Measurements from ENCODE around the gene ACTR6.

ACTR6 gene

DNA sequence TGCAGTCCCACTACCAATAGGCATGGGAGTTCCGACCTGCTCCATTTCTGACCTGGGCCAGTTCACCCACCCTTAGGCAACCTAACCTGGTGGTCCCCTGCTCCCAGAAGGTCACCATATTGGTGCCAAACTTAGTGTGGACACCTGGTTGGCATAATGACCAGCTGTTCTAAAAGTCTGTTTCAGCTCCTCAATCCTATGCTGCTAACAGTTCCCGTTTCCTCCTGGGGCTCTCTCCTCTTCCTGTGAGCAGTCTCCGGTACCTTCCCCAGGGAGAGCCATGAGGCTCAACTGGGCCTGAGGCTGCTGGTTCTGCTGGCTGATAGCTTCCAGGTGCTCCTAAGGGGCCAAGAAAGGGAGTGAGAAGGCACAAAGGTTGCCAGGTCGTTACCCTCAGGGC is 42.1 kb upstream of the ACTR6 start:
- TF ChIP-seq SUZ12 (IDR thresholded peaks at IDR 0.05; ENCODE audit: extremely low read depth, insufficient read depth, insufficient read length) (no peak), YY1 (IDR thresholded peaks at IDR 0.05; ENCODE audit: insufficient read depth, insufficient read length) (no peak), ZNF274 (IDR thresholded peaks at IDR 0.05; ENCODE audit: low read depth, low read length) (no peak)
- H3K36me3 ChIP-seq (ENCODE audit: insufficient read depth, insufficient read length, low read length), result no peaks in the 10 kb centered on the region
- H3K9me3 ChIP-seq (ENCODE audit: insufficient read depth, low read length), result peaks cover 8% of the 10 kb centered on the region; the same call in 1 of the 2 replicates
- peaks cover 13% of the 10 kb centered on the region for H3K4me1 ChIP-seq (ENCODE audit: insufficient read depth, insufficient read length)
- DNase-seq (ENCODE audit: low read depth, low spot score), result no peak
- H3K27me3 ChIP-seq (ENCODE audit: insufficient read depth, insufficient read length), result no peaks in the 10 kb centered on the region
- no peak overlapping the region for H3K4me3 ChIP-seq (ENCODE audit: insufficient read length, low read depth)
- no peak overlapping the region for H3K9ac ChIP-seq (ENCODE audit: insufficient read length, low read depth)

DNA sequence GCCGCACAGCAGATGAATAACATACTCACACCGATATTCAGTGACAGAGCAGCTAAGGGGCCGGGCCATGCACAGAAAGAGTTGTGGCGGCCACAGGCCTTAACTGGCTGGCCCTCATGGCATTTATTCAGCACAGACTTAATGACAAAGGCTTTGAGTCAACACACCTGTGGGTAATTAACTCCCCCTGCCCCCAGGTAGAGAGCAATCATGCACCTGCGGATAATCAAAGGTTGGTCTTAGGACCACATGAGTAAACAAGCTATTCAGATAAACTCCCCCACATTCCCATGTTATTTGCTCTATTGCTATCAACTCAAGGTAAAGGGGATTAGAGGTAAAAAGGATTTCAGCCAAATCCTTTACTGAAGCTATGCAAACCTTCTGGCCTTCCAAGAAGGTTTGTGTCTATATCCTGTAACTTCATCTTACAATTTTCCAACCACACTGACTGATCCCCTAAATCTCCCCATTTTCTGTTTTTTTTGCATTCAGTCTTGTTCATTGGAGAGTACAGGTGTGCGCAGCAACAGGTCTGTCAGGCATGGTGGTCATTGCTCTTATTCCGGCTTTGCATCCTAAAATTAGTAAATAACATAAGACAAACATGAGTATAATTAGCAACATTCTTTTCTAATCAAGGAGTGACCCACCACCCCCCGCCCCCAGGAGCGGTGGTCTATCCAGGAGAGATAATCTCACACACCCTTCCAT is 41.1 kb upstream of the ACTR6 start:
- Histone ChIP-seq H3K4me3 (ENCODE audit: insufficient read length, low read depth) (no peak overlapping the region), H3K36me3 (ENCODE audit: insufficient read depth, insufficient read length, low read length) (no peaks in the 10 kb centered on the region), H3K4me1 (ENCODE audit: insufficient read depth, insufficient read length) (peaks cover 8% of the 10 kb centered on the region), H3K27me3 (ENCODE audit: insufficient read depth, insufficient read length) (no peaks in the 10 kb centered on the region), H3K9me3 (ENCODE audit: insufficient read depth, low read length) (peaks cover 8% of the 10 kb centered on the region; the same call in 1 of the 2 replicates), H3K9ac (ENCODE audit: insufficient read length, low read depth) (no peak overlapping the region)
- no peak for DNase-seq (ENCODE audit: low read depth, low spot score)
- TF ChIP-seq YY1 (IDR thresholded peaks at IDR 0.05; ENCODE audit: insufficient read depth, insufficient read length) (no peak), ZNF274 (IDR thresholded peaks at IDR 0.05; ENCODE audit: low read depth, low read length) (no peak), SUZ12 (IDR thresholded peaks at IDR 0.05; ENCODE audit: extremely low read depth, insufficient read depth, insufficient read length) (no peak)

DNA sequence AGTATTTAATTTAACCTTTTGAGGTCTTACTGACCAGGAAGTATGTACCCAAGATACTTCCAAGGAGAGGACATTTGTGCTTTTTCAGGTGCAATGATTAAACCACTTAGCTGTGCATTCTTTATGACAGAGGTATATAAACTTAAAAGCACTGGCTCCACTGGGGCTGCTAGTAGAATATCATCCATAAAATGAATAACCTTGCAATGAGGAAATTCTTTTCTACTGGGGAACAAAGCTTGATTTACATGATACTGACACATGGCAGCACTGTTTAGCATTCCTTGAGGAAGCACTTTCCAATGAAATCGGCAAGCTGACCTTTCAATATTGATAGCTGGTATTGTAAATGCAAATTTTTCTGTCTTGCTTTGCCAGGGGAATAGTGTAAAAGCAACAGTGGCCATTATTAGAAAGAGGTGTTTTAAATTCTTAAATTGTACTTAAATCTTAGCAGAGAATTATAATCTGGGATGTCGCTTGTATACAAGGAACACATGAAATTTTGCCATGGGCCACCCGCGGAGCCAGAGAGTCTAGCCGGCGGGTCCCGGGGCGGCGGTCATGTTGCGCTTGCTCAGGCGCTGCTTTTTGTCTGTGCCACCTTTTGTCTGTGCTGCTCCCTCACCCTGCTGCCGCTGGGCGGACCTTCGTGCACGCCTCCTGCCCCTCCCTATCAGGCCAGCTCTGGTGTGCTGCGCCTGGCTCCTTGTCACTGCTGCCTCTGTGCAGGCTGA is 37.0 kb upstream of the ACTR6 start:
- H3K27me3 ChIP-seq (ENCODE audit: insufficient read depth, insufficient read length), result no peaks in the 10 kb centered on the region
- no peak overlapping the region for H3K4me3 ChIP-seq (ENCODE audit: insufficient read length, low read depth)
- H3K36me3 ChIP-seq (ENCODE audit: insufficient read depth, insufficient read length, low read length), result no peaks in the 10 kb centered on the region
- DNase-seq (ENCODE audit: low read depth, low spot score), result peak; percentile 82
- no peak for TF ChIP-seq ZNF274 (IDR thresholded peaks at IDR 0.05; ENCODE audit: low read depth, low read length)
- no peak for TF ChIP-seq YY1 (IDR thresholded peaks at IDR 0.05; ENCODE audit: insufficient read depth, insufficient read length)
- no peak for TF ChIP-seq SUZ12 (IDR thresholded peaks at IDR 0.05; ENCODE audit: extremely low read depth, insufficient read depth, insufficient read length)
- peak overlapping the region; percentile 57 for H3K9ac ChIP-seq (ENCODE audit: insufficient read length, low read depth)
- H3K9me3 ChIP-seq (ENCODE audit: insufficient read depth, low read length), result peaks cover 11% of the 10 kb centered on the region; the same call in 1 of the 2 replicates
- H3K4me1 ChIP-seq (ENCODE audit: insufficient read depth, insufficient read length), result no peaks in the 10 kb centered on the region

DNA sequence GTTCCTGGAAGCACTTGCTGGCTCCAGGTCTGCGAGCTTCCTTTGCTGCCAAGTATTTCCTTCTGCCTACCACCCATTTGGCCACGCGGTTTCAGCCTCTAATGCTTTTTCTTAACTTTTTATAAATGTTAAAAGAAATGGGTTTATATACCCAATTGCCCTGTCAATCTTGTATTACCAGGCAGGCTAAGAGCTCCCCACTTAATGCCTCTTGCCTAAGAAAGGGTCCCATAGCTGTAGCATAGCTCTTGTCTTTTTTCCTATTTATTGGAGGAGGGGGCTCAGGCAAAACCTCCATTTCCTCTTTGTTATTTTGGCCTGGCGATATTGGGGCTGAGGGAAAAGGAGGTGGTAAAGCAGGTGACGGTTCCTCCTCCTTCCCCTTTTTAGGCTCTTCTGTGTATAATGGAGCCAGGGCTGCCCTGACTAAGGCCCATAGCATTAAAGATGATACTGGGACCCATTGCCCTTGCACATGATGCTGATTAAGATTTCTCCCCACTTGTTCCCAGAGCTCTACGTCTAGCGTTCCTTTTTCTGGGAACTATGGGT is 36.4 kb upstream of the ACTR6 start:
- TF ChIP-seq ZNF274 (IDR thresholded peaks at IDR 0.05; ENCODE audit: low read depth, low read length) (no peak), SUZ12 (IDR thresholded peaks at IDR 0.05; ENCODE audit: extremely low read depth, insufficient read depth, insufficient read length) (no peak), YY1 (IDR thresholded peaks at IDR 0.05; ENCODE audit: insufficient read depth, insufficient read length) (no peak)
- no peak for DNase-seq (ENCODE audit: low read depth, low spot score)
- Histone ChIP-seq H3K9me3 (ENCODE audit: insufficient read depth, low read length) (peaks cover 6% of the 10 kb centered on the region; the same call in 1 of the 2 replicates), H3K36me3 (ENCODE audit: insufficient read depth, insufficient read length, low read length) (no peaks in the 10 kb centered on the region), H3K4me3 (ENCODE audit: insufficient read length, low read depth) (no peak overlapping the region), H3K27me3 (ENCODE audit: insufficient read depth, insufficient read length) (no peaks in the 10 kb centered on the region), H3K9ac (ENCODE audit: insufficient read length, low read depth) (peak overlapping the region; percentile 57), H3K4me1 (ENCODE audit: insufficient read depth, insufficient read length) (no peaks in the 10 kb centered on the region)

DNA sequence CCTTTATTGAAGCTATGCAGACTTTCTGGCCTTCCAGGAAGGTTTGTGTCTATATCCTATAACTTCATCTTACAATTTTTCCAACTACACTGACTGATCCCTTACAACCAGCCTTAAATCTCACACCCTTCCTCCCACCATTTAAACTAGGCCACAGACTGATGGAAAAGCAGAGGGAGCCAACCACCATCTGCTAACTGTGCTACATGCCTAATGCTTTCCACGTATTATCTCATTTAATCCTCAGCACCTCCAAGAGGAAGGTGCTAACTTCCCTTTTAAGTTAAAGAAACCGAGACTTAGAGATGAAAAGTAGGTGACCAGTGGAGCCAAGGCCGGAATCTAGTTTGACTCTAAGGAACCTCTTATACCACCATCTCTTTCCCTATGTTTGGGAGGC is 35.3 kb upstream of the ACTR6 start:
- no peak for TF ChIP-seq ZNF274 (IDR thresholded peaks at IDR 0.05; ENCODE audit: low read depth, low read length)
- TF ChIP-seq SUZ12 (IDR thresholded peaks at IDR 0.05; ENCODE audit: extremely low read depth, insufficient read depth, insufficient read length), result no peak
- no peak for TF ChIP-seq YY1 (IDR thresholded peaks at IDR 0.05; ENCODE audit: insufficient read depth, insufficient read length)
- no peak overlapping the region for H3K4me3 ChIP-seq (ENCODE audit: insufficient read length, low read depth)

DNA sequence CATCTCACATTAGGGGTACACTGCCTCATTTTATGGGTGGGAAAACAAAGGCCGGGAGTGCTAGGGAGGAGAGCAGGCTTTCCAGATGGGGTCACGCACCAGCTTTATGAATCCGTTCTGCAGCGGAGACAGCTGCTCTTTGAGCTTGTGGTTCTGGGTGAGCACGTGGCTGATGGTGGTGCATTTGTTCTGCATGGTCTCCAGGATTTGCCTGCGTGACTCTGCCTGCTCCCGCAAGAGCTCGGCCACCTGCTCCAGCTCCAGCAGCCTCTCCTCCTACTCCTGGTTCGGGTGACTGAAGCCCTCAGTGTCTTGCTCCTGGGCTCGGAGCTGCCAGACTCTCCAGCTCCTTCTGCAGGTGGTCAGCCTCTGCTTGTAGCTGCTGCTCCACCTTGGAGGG is 34.4 kb upstream of the ACTR6 start:
- Histone ChIP-seq H3K9ac (ENCODE audit: insufficient read length, low read depth) (no peak overlapping the region), H3K9me3 (ENCODE audit: insufficient read depth, low read length) (peaks cover 16% of the 10 kb centered on the region), H3K4me3 (ENCODE audit: insufficient read length, low read depth) (no peak overlapping the region), H3K36me3 (ENCODE audit: insufficient read depth, insufficient read length, low read length) (no peaks in the 10 kb centered on the region), H3K27me3 (ENCODE audit: insufficient read depth, insufficient read length) (no peaks in the 10 kb centered on the region), H3K4me1 (ENCODE audit: insufficient read depth, insufficient read length) (no peaks in the 10 kb centered on the region)
- no peak for TF ChIP-seq SUZ12 (IDR thresholded peaks at IDR 0.05; ENCODE audit: extremely low read depth, insufficient read depth, insufficient read length)
- TF ChIP-seq ZNF274 (IDR thresholded peaks at IDR 0.05; ENCODE audit: low read depth, low read length), result no peak
- no peak for TF ChIP-seq YY1 (IDR thresholded peaks at IDR 0.05; ENCODE audit: insufficient read depth, insufficient read length)
- DNase-seq (ENCODE audit: low read depth, low spot score), result no peak

More for the DNA sequence above, 35.3 kb upstream of the ACTR6 start:
- DNase-seq (ENCODE audit: low read depth, low spot score), result no peak
- H3K36me3 ChIP-seq (ENCODE audit: insufficient read depth, insufficient read length, low read length), result no peaks in the 10 kb centered on the region
- no peaks in the 10 kb centered on the region for H3K27me3 ChIP-seq (ENCODE audit: insufficient read depth, insufficient read length)
- H3K9me3 ChIP-seq (ENCODE audit: insufficient read depth, low read length), result peaks cover 7% of the 10 kb centered on the region; the same call in 1 of the 2 replicates
- no peaks in the 10 kb centered on the region for H3K4me1 ChIP-seq (ENCODE audit: insufficient read depth, insufficient read length)
- no peak overlapping the region for H3K9ac ChIP-seq (ENCODE audit: insufficient read length, low read depth)

DNA sequence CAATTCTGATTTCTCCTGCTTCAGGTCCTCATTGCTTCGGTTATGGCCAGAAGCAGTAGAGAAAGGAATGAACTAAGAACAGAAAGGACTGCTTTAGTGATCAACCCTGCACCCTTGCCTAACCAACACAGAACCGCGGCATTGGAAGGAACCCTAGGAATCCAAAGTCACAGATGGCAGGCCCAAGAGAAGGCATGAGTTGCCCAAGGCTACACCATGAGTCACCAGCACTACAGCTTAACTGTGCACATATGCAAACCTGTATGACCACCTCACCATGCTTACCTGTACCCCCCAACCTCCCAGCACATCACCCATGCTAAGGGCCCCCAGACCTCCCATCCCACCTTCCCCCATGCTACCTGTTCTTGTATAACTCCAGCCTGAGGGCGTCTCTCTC is 32.1 kb upstream of the ACTR6 start:
- no peak for DNase-seq (ENCODE audit: low read depth, low spot score)
- H3K4me3 ChIP-seq (ENCODE audit: insufficient read length, low read depth), result no peak overlapping the region
- TF ChIP-seq SUZ12 (IDR thresholded peaks at IDR 0.05; ENCODE audit: extremely low read depth, insufficient read depth, insufficient read length) (no peak), ZNF274 (IDR thresholded peaks at IDR 0.05; ENCODE audit: low read depth, low read length) (no peak), YY1 (IDR thresholded peaks at IDR 0.05; ENCODE audit: insufficient read depth, insufficient read length) (no peak)
- no peak overlapping the region for H3K9ac ChIP-seq (ENCODE audit: insufficient read length, low read depth)
- H3K36me3 ChIP-seq (ENCODE audit: insufficient read depth, insufficient read length, low read length), result no peaks in the 10 kb centered on the region
- no peaks in the 10 kb centered on the region for H3K27me3 ChIP-seq (ENCODE audit: insufficient read depth, insufficient read length)
- peaks cover 39% of the 10 kb centered on the region for H3K9me3 ChIP-seq (ENCODE audit: insufficient read depth, low read length)
- H3K4me1 ChIP-seq (ENCODE audit: insufficient read depth, insufficient read length), result no peaks in the 10 kb centered on the region

All from NT2/D1 (cell line).